PFSK-1 (cell line): Measurements from ENCODE around the gene CFAP61.

ENCODE experiments used
- SIN3A ChIP-seq: IDR thresholded peaks from 2 replicates; pipeline ENCODE4 v1.6.1; 2012; ENCODE audit warnings: mild to moderate bottlenecking, low read length, moderate library complexity, borderline replicate concordance; ENCODE audit not compliant: insufficient read depth
- TAF1 ChIP-seq: IDR thresholded peaks from 2 replicates; pipeline ENCODE4 v1.6.1; 2012; ENCODE audit warnings: low read length, control low read depth, borderline replicate concordance; ENCODE audit not compliant: insufficient read depth

GRCh38 chr20:20173254-20173653 is 120.9 kb downstream of the CFAP61 start:
- TF ChIP-seq SIN3A, result no peak
- no peak for TF ChIP-seq TAF1
